PC-3 (cell line): ENCODE results near the gene BCL2L15. TPM values are rescaled to one million over a fixed set of nuclear protein-coding genes. Genes with fewer than 3 reads are reported as not detected.
"Not testable (repeated sequence)": the region's sequence is repeated elsewhere in the genome, so short reads cannot be mapped to it uniquely, and the experiment has no call there.

ENCODE experiments used
- ATAC-seq: fragments of 200-7000 bp; cut with Tn5 transposase; 2 replicates; pipeline ENCODE4 v1.9.1; 2020; ENCODE audit warnings: mild to moderate bottlenecking, moderate library complexity
- BruUV-seq: library from RNA; stranded (reverse); fragments of 400-500 nt; replicated peaks from 2 replicates; lab custom pipeline; 2021; lab: Mats Ljungman, UMichigan
- CTCF ChIA-PET: fragments of 300-600 bp; sonication (Branson Sonifier 250); formaldehyde crosslinking; loops from one replicate; lab custom pipeline; 2022; ENCODE audit warnings: antibody characterized with exemption; lab: Charles Lee
- POLR2A ChIA-PET: fragments of 300-600 bp; sonication (Branson Sonifier 250); formaldehyde crosslinking; loops from one replicate; lab custom pipeline; 2022; ENCODE audit warnings: antibody characterized with exemption; ENCODE audit not compliant: unreplicated experiment; lab: Charles Lee
- DNase-seq: peaks from one replicate; pipeline ENCODE4 v3.0.0-alpha.2; 2015
- H2AFZ ChIP-seq: fragments of 300-600 bp; sonication (generic); 2 replicates; pipeline ENCODE4 v1.6.0; 2016; ENCODE audit warnings: antibody characterized with exemption, low read length
- H3F3A ChIP-seq: fragments of 300-600 bp; sonication (generic); one replicate; pipeline ENCODE4 v1.6.0; 2017; ENCODE audit warnings: antibody characterized with exemption, low read length, control low read depth, mild to moderate bottlenecking; ENCODE audit not compliant: unreplicated experiment
- H3K27ac ChIP-seq: fragments of 300-600 bp; sonication (generic); 2 replicates; pipeline ENCODE4 v1.5.1; 2016; ENCODE audit warnings: mild to moderate bottlenecking, low read length
- H3K27me3 ChIP-seq: fragments of 300-600 bp; sonication (generic); 2 replicates; pipeline ENCODE4 v1.6.1; 2016; ENCODE audit warnings: low read length, mixed read lengths
- H3K36me3 ChIP-seq: fragments of 300-600 bp; sonication (generic); 2 replicates; pipeline ENCODE4 v1.6.1; 2016; ENCODE audit warnings: low read depth, mixed run types, low read length, mixed read lengths
- H3K4me1 ChIP-seq: fragments of 300-600 bp; sonication (generic); 2 replicates; pipeline ENCODE4 v1.5.1; 2016; ENCODE audit warnings: low read length; ENCODE audit not compliant: insufficient read depth
- H3K4me2 ChIP-seq: fragments of 300-600 bp; sonication (generic); 2 replicates; pipeline ENCODE4 v1.6.0; 2016; ENCODE audit warnings: low read length
- H3K4me3 ChIP-seq: fragments of 300-600 bp; sonication (generic); 2 replicates; pipeline ENCODE4 v1.5.1; 2016; ENCODE audit warnings: mild to moderate bottlenecking, low read length, mixed read lengths
- H3K79me2 ChIP-seq: fragments of 300-600 bp; sonication (generic); 2 replicates; pipeline ENCODE4 v1.6.1; 2017; ENCODE audit warnings: low read length, mixed read lengths
- H3K9ac ChIP-seq: fragments of 300-600 bp; sonication (generic); 2 replicates; pipeline ENCODE4 v1.6.0; 2016; ENCODE audit warnings: mild to moderate bottlenecking, low read length
- H3K9me2 ChIP-seq: fragments of 300-600 bp; sonication (generic); replicated peaks from 2 replicates; pipeline ENCODE4 v1.6.1; 2016; ENCODE audit warnings: mixed run types, low read length, mixed read lengths
- H3K9me3 ChIP-seq: fragments of 300-600 bp; sonication (generic); 2 replicates; pipeline ENCODE4 v1.6.1; 2016; ENCODE audit warnings: low read length, mixed read lengths
- H4K20me1 ChIP-seq: fragments of 300-600 bp; sonication (generic); 2 replicates; pipeline ENCODE4 v1.6.1; 2016; ENCODE audit warnings: low read length, mixed read lengths
- EZH2 ChIP-seq: fragments of 300-600 bp; sonication (generic); IDR thresholded peaks from one replicate; pipeline ENCODE4 v1.6.1; 2017; ENCODE audit warnings: antibody characterized with exemption, mild to moderate bottlenecking, low read length; ENCODE audit not compliant: unreplicated experiment
- EZH2phosphoT487 ChIP-seq: fragments of 300-600 bp; sonication (generic); IDR thresholded peaks from 2 replicates; pipeline ENCODE4 v1.6.1; 2018; ENCODE audit warnings: mild to moderate bottlenecking, antibody characterized with exemption, low read length, borderline replicate concordance
- intact Hi-C: fragments of 100-400 bp; cut with micrococcal nuclease; formaldehyde crosslinking; loops from 2 replicates; pipeline ENCODE4 v1.9.0; 2023
- total RNA-seq: library from RNA; depleted of rRNA; stranded (reverse); fragments of >200 nt; gene quantifications from 2 replicates; pipeline ENCODE4 v1.2.3, GENCODE V29; 2014
- TF ChIP-seq, protein P1 (sequence below): fragments of 300-600 bp; sonication (generic); conservative IDR thresholded peaks from 2 replicates; pipeline ENCODE4 v1.5.1; 2017; ENCODE audit warnings: antibody characterized with exemption, low read depth, mild to moderate bottlenecking, low read length

The BCL2L15 gene
- total RNA-seq, 1 experiment from 2014 or later: 0.29 TPM

- Histone ChIP-seq H3K9me3 (no peaks in the 10 kb centered on the region), H3K27ac (no peak overlapping the region), H3K36me3 (no peaks in the 10 kb centered on the region), H3K27me3 (no peaks in the 10 kb centered on the region), H2AFZ (no peak overlapping the region), H3K9ac (no peak overlapping the region), H3F3A (no peaks in the 10 kb centered on the region), H3K4me2 (no peak overlapping the region), H4K20me1 (no peaks in the 10 kb centered on the region), H3K9me2 (no peaks in the 10 kb centered on the region), H3K4me3 (no peak overlapping the region), H3K79me2 (no peaks in the 10 kb centered on the region), H3K4me1 (peaks cover 9% of the 10 kb centered on the region)
- TF ChIP-seq EZH2phosphoT487 (no peak), EZH2 (no peak)
- TF ChIP-seq, protein P1, sequence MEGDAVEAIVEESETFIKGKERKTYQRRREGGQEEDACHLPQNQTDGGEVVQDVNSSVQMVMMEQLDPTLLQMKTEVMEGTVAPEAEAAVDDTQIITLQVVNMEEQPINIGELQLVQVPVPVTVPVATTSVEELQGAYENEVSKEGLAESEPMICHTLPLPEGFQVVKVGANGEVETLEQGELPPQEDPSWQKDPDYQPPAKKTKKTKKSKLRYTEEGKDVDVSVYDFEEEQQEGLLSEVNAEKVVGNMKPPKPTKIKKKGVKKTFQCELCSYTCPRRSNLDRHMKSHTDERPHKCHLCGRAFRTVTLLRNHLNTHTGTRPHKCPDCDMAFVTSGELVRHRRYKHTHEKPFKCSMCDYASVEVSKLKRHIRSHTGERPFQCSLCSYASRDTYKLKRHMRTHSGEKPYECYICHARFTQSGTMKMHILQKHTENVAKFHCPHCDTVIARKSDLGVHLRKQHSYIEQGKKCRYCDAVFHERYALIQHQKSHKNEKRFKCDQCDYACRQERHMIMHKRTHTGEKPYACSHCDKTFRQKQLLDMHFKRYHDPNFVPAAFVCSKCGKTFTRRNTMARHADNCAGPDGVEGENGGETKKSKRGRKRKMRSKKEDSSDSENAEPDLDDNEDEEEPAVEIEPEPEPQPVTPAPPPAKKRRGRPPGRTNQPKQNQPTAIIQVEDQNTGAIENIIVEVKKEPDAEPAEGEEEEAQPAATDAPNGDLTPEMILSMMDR: no peak
- DNase-seq (no peak), ATAC-seq (no peak)
- ChIA-PET POLR2A (no interaction called here), CTCF (no interaction called here)
- intact Hi-C loops: no loop called here
- BruUV-seq: no TSS peak
Observed at GRCh38 chr1:113855630-113856400, 31.6 kb downstream of the BCL2L15 start.

DNA sequence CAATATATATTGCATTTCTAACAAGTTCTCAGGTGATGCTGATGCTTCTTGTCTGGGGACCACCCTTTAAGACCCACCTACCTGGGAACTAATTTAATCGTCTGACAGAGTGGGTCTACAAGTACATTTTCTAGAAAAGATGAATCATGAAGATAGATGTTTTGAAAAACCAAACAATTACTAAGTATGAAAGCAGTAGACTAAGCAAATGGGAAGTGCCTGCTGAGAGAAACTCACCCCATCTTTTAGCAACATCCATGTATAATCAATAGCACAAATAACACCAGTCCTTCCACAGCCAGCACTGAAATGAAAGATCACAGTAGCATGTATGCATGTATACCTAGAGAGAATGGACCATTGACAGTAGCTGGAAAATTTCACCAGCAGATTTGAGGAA is 33.1 kb downstream of the BCL2L15 start:
- BruUV-seq: no TSS peak
- no peak overlapping the region for H2AFZ ChIP-seq
- no peaks in the 10 kb centered on the region for H3F3A ChIP-seq
- no peaks in the 10 kb centered on the region for H3K36me3 ChIP-seq
- no peaks in the 10 kb centered on the region for H3K4me1 ChIP-seq
- H3K79me2 ChIP-seq: no peaks in the 10 kb centered on the region
- POLR2A ChIA-PET: no interaction called here
- H3K9me2 ChIP-seq: no peaks in the 10 kb centered on the region
- DNase-seq (no peak), ATAC-seq (no peak)
- H3K4me2 ChIP-seq: no peak overlapping the region
- H3K9ac ChIP-seq: no peak overlapping the region
- H3K27ac ChIP-seq: no peak overlapping the region
- intact Hi-C loops: no loop called here
- no peak overlapping the region for H3K4me3 ChIP-seq
- H4K20me1 ChIP-seq: no peaks in the 10 kb centered on the region
- CTCF ChIA-PET: no interaction called here
- TF ChIP-seq, protein P1: no peak
- TF ChIP-seq EZH2phosphoT487 (no peak), EZH2 (no peak)
- no peaks in the 10 kb centered on the region for H3K9me3 ChIP-seq
- no peaks in the 10 kb centered on the region for H3K27me3 ChIP-seq

DNA sequence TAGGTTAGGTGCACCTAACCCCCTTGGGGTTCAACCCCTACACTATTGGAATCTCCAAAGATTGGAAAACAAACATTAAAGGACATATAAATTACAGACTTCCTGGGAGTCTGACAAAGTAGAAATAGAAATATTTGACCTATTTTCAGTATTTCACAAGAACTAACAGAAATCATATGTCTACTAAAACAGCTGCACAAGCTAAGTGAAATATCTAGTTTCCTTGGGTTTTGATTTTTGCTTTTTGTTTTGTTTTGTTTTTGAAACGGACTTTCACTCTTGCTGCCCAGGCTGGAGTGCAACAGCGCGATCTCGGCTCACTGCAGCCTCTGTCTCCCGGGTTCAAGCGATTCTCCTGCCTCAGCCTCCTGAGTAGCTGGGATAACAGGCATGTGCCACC is 34.7 kb downstream of the BCL2L15 start:
- H3F3A ChIP-seq, CTCF ChIA-PET, BruUV-seq: not testable (repeated sequence)

More for the DNA sequence above, 34.7 kb downstream of the BCL2L15 start:
- H2AFZ ChIP-seq, H3K9ac ChIP-seq, POLR2A ChIA-PET, H3K4me3 ChIP-seq, H3K4me1 ChIP-seq, DNase-seq, H3K9me2 ChIP-seq, H4K20me1 ChIP-seq, H3K36me3 ChIP-seq, H3K4me2 ChIP-seq, H3K79me2 ChIP-seq, H3K27me3 ChIP-seq, ATAC-seq, intact Hi-C loops, H3K27ac ChIP-seq, H3K9me3 ChIP-seq: not testable (repeated sequence)
